H1 (cell line): ENCODE measurements around the gene COG7. TPM values are rescaled to one million over a fixed set of nuclear protein-coding genes. Genes with fewer than 3 reads are reported as not detected.

ENCODE experiments used
- CTCF ChIA-PET: fragments of 300-600 bp; sonication (Branson Sonifier 250); formaldehyde crosslinking; loops from one replicate; lab custom pipeline; 2021; ENCODE audit not compliant: partially characterized antibody; lab: Charles Lee
- POLR2A ChIA-PET: fragments of 300-600 bp; sonication (Branson Sonifier 250); formaldehyde crosslinking; loops from one replicate; lab custom pipeline; 2021; ENCODE audit warnings: inconsistent platforms; ENCODE audit not compliant: partially characterized antibody; lab: Charles Lee
- DNase-seq, 2 experiments: peaks; one replicate each; pipeline versions ENCODE4 v3.0.0 to v3.0.0-alpha.2; 2010 to 2022; ENCODE audit warnings: low spot score in 2 of 2, low read depth in 1 of 2, mixed read lengths in 1 of 2
- FAIRE-seq: peaks from 2 replicates; lab custom pipeline; 2011; peaks lifted over from hg19 to GRCh38; lab: Jason Lieb, UNC
- H2AFZ ChIP-seq: 2 replicates; pipeline ENCODE4 v1.8.1; 2012; ENCODE audit warnings: low read length, inconsistent platforms
- H2AK5ac ChIP-seq: 2 replicates; pipeline ENCODE4 v1.6.1; 2013; ENCODE audit warnings: low read depth, low read length
- H2BK120ac ChIP-seq: replicated peaks from 2 replicates; pipeline ENCODE3; 2013; ENCODE audit warnings: low read depth, low read length, inconsistent platforms
- H2BK12ac ChIP-seq: 2 replicates; pipeline ENCODE4 v1.6.1; 2013; ENCODE audit warnings: low read depth, low read length
- H2BK15ac ChIP-seq: 2 replicates; pipeline ENCODE4 v1.6.1; 2013; ENCODE audit warnings: low read length
- H2BK20ac ChIP-seq: 2 replicates; pipeline ENCODE4 v1.6.1; 2013; ENCODE audit warnings: low read length
- H2BK5ac ChIP-seq: 2 replicates; pipeline ENCODE4 v1.6.1; 2013; ENCODE audit warnings: low read depth, low read length
- H3K14ac ChIP-seq: 2 replicates; pipeline ENCODE4 v1.6.1; 2013; ENCODE audit warnings: inconsistent platforms; ENCODE audit not compliant: insufficient read length
- H3K18ac ChIP-seq: 2 replicates; pipeline ENCODE4 v1.6.1; 2013; ENCODE audit warnings: low read length; ENCODE audit errors: extremely low read depth
- H3K23ac ChIP-seq: 2 replicates; pipeline ENCODE4 v1.6.1; 2013; ENCODE audit warnings: inconsistent platforms; ENCODE audit not compliant: insufficient read length
- H3K23me2 ChIP-seq: 2 replicates; pipeline ENCODE4 v1.6.1; 2013; ENCODE audit warnings: low read depth, low read length
- H3K27ac ChIP-seq: 2 replicates; pipeline ENCODE4 v1.6.1; 2011; ENCODE audit warnings: low read depth, low read length, inconsistent platforms
- H3K27me3 ChIP-seq, 4 experiments: replicated peaks in 1 of 4; 1 replicate in 1 of 4; 2 replicates in 3 of 4; pipeline versions ENCODE4 v1.6.1 to v1.8.1; 2011 to 2013; ENCODE audit warnings: low read length in 3 of 4, mild to moderate bottlenecking in 3 of 4, inconsistent platforms in 2 of 4, mixed read lengths in 2 of 4, moderate library complexity in 1 of 4; ENCODE audit not compliant: control insufficient read depth in 3 of 4, insufficient read depth in 3 of 4; ENCODE audit errors: extremely low read depth in 1 of 4
- H3K36me3 ChIP-seq, 4 experiments: 2 replicates each; pipeline versions ENCODE4 v1.6.1 to v1.8.1; 2011 to 2013; ENCODE audit warnings: mild to moderate bottlenecking in 4 of 4, low read length in 3 of 4, moderate library complexity in 2 of 4, control low read depth in 1 of 4, inconsistent platforms in 1 of 4; ENCODE audit not compliant: insufficient read depth in 4 of 4, control insufficient read depth in 2 of 4
- H3K4ac ChIP-seq: replicated peaks from 2 replicates; pipeline ENCODE3; 2013; ENCODE audit warnings: low read length, low read depth, mixed read lengths, inconsistent platforms; ENCODE audit not compliant: insufficient read length
- H3K4me1 ChIP-seq, 4 experiments: replicated peaks in 1 of 4; 1 replicate in 1 of 4; 2 replicates in 3 of 4; pipeline versions ENCODE4 v1.6.1 to v1.8.1; 2011 to 2013; ENCODE audit warnings: low read length in 3 of 4, inconsistent platforms in 2 of 4, mixed read lengths in 1 of 4; ENCODE audit not compliant: insufficient read depth in 4 of 4, control insufficient read depth in 3 of 4
- H3K4me2 ChIP-seq, 2 experiments: 2 replicates each; pipeline versions ENCODE4 v1.6.1 to v1.8.1; 2011 to 2013; ENCODE audit warnings: low read depth in 2 of 2, low read length in 2 of 2, control low read depth in 1 of 2, inconsistent platforms in 1 of 2, mild to moderate bottlenecking in 1 of 2; ENCODE audit not compliant: insufficient read depth in 1 of 2
- H3K4me3 ChIP-seq, 4 experiments: fragments of 200-600, 300-600 bp in 1 of 4; sonication (generic), shearing (Covaris generic), sonication (Bioruptor Twin) in 1 of 4; 2 replicates each; pipeline versions ENCODE4 v1.5.1 to v1.8.1; 2011 to 2016; ENCODE audit warnings: low read length in 4 of 4, low read depth in 3 of 4, control low read depth in 2 of 4, inconsistent platforms in 2 of 4, mild to moderate bottlenecking in 2 of 4, mixed read lengths in 1 of 4, moderate library complexity in 1 of 4; ENCODE audit not compliant: insufficient read depth in 2 of 4; ENCODE audit errors: extremely low read depth in 1 of 4
- H3K56ac ChIP-seq: replicated peaks from 2 replicates; pipeline ENCODE3; 2013; ENCODE audit warnings: low read depth, mild to moderate bottlenecking, mixed read lengths, low read length, inconsistent platforms; ENCODE audit not compliant: insufficient read length
- H3K79me1 ChIP-seq: 2 replicates; pipeline ENCODE4 v1.6.1; 2013; ENCODE audit warnings: low read depth, low read length, control low read depth
- H3K79me2 ChIP-seq, 2 experiments: 2 replicates each; pipeline versions ENCODE4 v1.6.1 to v1.8.1; 2012 to 2013; ENCODE audit warnings: low read length in 2 of 2, mild to moderate bottlenecking in 2 of 2, inconsistent platforms in 1 of 2; ENCODE audit not compliant: insufficient read depth in 2 of 2, control insufficient read depth in 1 of 2
- H3K9ac ChIP-seq, 4 experiments: replicated peaks in 1 of 4; 1 replicate in 1 of 4; 2 replicates in 3 of 4; pipeline versions ENCODE4 v1.6.1 to v1.8.1; 2011 to 2013; ENCODE audit warnings: low read depth in 3 of 4, low read length in 3 of 4, control low read depth in 2 of 4, mild to moderate bottlenecking in 2 of 4, moderate library complexity in 2 of 4, inconsistent platforms in 1 of 4; ENCODE audit errors: extremely low read depth in 1 of 4
- H3K9me3 ChIP-seq, 2 experiments: 2 replicates each; pipeline versions ENCODE4 v1.6.1 to v1.8.1; 2012 to 2013; ENCODE audit warnings: mild to moderate bottlenecking in 2 of 2, moderate library complexity in 2 of 2, control low read depth in 1 of 2, inconsistent platforms in 1 of 2, low read depth in 1 of 2, low read length in 1 of 2, mixed read lengths in 1 of 2; ENCODE audit not compliant: insufficient read depth in 2 of 2
- H4K20me1 ChIP-seq, 2 experiments: replicated peaks in 1 of 2; 2 replicates each; pipeline versions ENCODE3 to v1.8.1; 2011 to 2013; ENCODE audit warnings: inconsistent platforms in 2 of 2, low read length in 2 of 2, mild to moderate bottlenecking in 1 of 2; ENCODE audit not compliant: insufficient read depth in 2 of 2, control insufficient read depth in 1 of 2
- H4K5ac ChIP-seq: 2 replicates; pipeline ENCODE4 v1.6.1; 2013; ENCODE audit warnings: low read length, low read depth, mixed read lengths, inconsistent platforms; ENCODE audit not compliant: insufficient read length
- H4K8ac ChIP-seq: 2 replicates; pipeline ENCODE4 v1.8.0; 2013; ENCODE audit warnings: mild to moderate bottlenecking, moderate library complexity, low read length, inconsistent platforms; ENCODE audit not compliant: insufficient read depth; ENCODE audit errors: extremely low read depth
- H4K91ac ChIP-seq: replicated peaks from 2 replicates; pipeline ENCODE3; 2013; ENCODE audit warnings: low read length, mixed read lengths, inconsistent platforms; ENCODE audit not compliant: insufficient read length
- CHD2 ChIP-seq: IDR thresholded peaks from 2 replicates; pipeline ENCODE4 v1.6.1; 2012; ENCODE audit warnings: low read length, improper control_type of control experiment
- HDAC2 ChIP-seq, 2 experiments: fragments of 300-600 bp in 1 of 2; sonication (generic) in 1 of 2; IDR thresholded peaks; 2 replicates each; pipeline ENCODE4 v1.6.1; 2011 to 2012; ENCODE audit warnings: low read depth in 2 of 2, low read length in 2 of 2, mild to moderate bottlenecking in 2 of 2, moderate library complexity in 2 of 2, borderline replicate concordance in 1 of 2, inconsistent platforms in 1 of 2
- HDAC6 ChIP-seq: IDR thresholded peaks from one replicate; pipeline ENCODE4 v1.7.1; 2012; ENCODE audit warnings: low read depth, mild to moderate bottlenecking, inconsistent platforms, low read length, moderate library complexity
- KDM1A ChIP-seq: fragments of 200-600, 300-600 bp; sonication (generic); IDR thresholded peaks from 2 replicates; pipeline ENCODE4 v1.7.1; 2016; ENCODE audit warnings: mild to moderate bottlenecking, low read length, borderline replicate concordance
- KDM4A ChIP-seq: IDR thresholded peaks from one replicate; pipeline ENCODE4 v1.7.1; 2012; ENCODE audit warnings: low read depth, mild to moderate bottlenecking, moderate library complexity, low read length, inconsistent platforms; ENCODE audit not compliant: severe bottlenecking
- MAFK ChIP-seq: IDR thresholded peaks from 2 replicates; pipeline ENCODE4 v1.6.1; 2012; ENCODE audit warnings: low read depth, mild to moderate bottlenecking, improper control_type of control experiment, low read length
- NANOG ChIP-seq: IDR thresholded peaks from 2 replicates; pipeline ENCODE4 v1.6.1; 2011; ENCODE audit warnings: low read length, low read depth, mild to moderate bottlenecking, inconsistent platforms; ENCODE audit not compliant: insufficient read depth, poor library complexity, severe bottlenecking
- RFX5 ChIP-seq: IDR thresholded peaks from 2 replicates; pipeline ENCODE4 v1.6.1; 2011; ENCODE audit warnings: low read depth, low read length, improper control_type of control experiment, borderline replicate concordance
- RXRA ChIP-seq: IDR thresholded peaks from 2 replicates; pipeline ENCODE4 v1.6.1; 2011; ENCODE audit warnings: low read depth, mild to moderate bottlenecking, low read length, moderate library complexity; ENCODE audit not compliant: insufficient read depth
- SIX5 ChIP-seq: IDR thresholded peaks from 2 replicates; pipeline ENCODE4 v1.6.1; 2011; ENCODE audit warnings: mild to moderate bottlenecking, low read depth, low read length
- SP2 ChIP-seq: IDR thresholded peaks from 2 replicates; pipeline ENCODE4 v1.6.1; 2012; ENCODE audit warnings: mild to moderate bottlenecking, low read length, inconsistent platforms
- SP4 ChIP-seq: IDR thresholded peaks from 2 replicates; pipeline ENCODE4 v1.6.1; 2012; ENCODE audit warnings: low read length, inconsistent platforms
- SUZ12 ChIP-seq: fragments of 200-600 bp; sonication (generic); IDR thresholded peaks from 2 replicates; pipeline ENCODE4 v1.6.1; 2012; ENCODE audit warnings: mild to moderate bottlenecking, inconsistent platforms, low read length, moderate library complexity, mixed read lengths
- TAF1 ChIP-seq: IDR thresholded peaks from 2 replicates; pipeline ENCODE4 v1.6.1; 2011; ENCODE audit warnings: mild to moderate bottlenecking, low read depth, low read length
- WGBS, 2 experiments: shearing (Covaris generic) in 1 of 2; methylation state at CpG; one replicate each; pipeline versions ENCODE4 v1.1.6 to v1.1.7; 2013 to 2015; ENCODE audit warnings: low lambda C conversion rate in 2 of 2, mixed read lengths in 2 of 2, inconsistent platforms in 1 of 2, low coverage in 1 of 2, missing lambda C conversion rate in 1 of 2; ENCODE audit not compliant: insufficient replicate concordance in 2 of 2, insufficient coverage in 1 of 2, insufficient read length in 1 of 2; ENCODE audit errors: extremely low coverage in 1 of 2, missing lambda C conversion rate in 1 of 2; 5-methylcytosine and 5-hydroxymethylcytosine counted together
- polyA plus RNA-seq, 7 experiments: library from polyadenylated mRNA; depleted of rRNA in 3 of 7; stranded (reverse) in 5 of 7; unstranded in 2 of 7; fragments of >200 nt in 5 of 7; fragments of 200-250 nt in 2 of 7; gene quantifications; 1 replicate in 5 of 7; 2 replicates in 1 of 7; 4 replicates in 1 of 7; pipeline versions ENCODE4 v1.2.1 to v1.2.3, GENCODE V29; 2011 to 2013; ENCODE audit warnings: missing spikeins in 2 of 7, mixed read lengths in 2 of 7
- total RNA-seq: library from RNA; stranded (reverse); fragmentation: NEBNext Ultra II Directional; extraction: Animal tissue kit (Norgen Biotek cat#: 25700); gene quantifications from 2 replicates; pipeline ENCODE4 v1.2.1, GENCODE V29; 2021

The COG7 gene
- total and polyA plus RNA-seq, 2 of the 8 experiments (the other 6 are each of a cell fraction or from before 2014, with no cell fraction given): 17.2 to 40.4 TPM

- 94% methylated on average over 7 of the region's 7 CpGs; no CpG with 5 or more reads in 1 of the 2 experiments for WGBS, 2 experiments
- Histone ChIP-seq H3K18ac (no peak overlapping the region), H3K14ac (no peak overlapping the region), H3K9me3 (no peaks in the 10 kb centered on the region), H4K8ac (0 out of 2 replicates have a peak overlapping the region, but pooled peaks have one; percentile 35), H4K20me1 (peaks cover 0 to 1% of the 10 kb centered on the region in 2 experiments), H3K4me2 (no peak overlapping the region), H2BK20ac (no peak overlapping the region), H3K4me1 (peaks cover 0 to 4% (median 1%) of the 10 kb centered on the region in 4 experiments; a peak in 2 of 7 replicates), H2AK5ac (no peak overlapping the region), H2AFZ (no peak overlapping the region), H2BK5ac (0 out of 2 replicates have a peak overlapping the region, but pooled peaks have one; percentile 40), H3K27ac (no peak overlapping the region), H2BK15ac (no peak overlapping the region), H3K79me2 (no peaks in the 10 kb centered on the region), H3K23ac (no peak overlapping the region), H2BK12ac (no peak overlapping the region), H3K4me3 (no peak overlapping the region), H3K36me3 (no peaks in the 10 kb centered on the region), H3K56ac (no peak overlapping the region), H4K91ac (no peak overlapping the region), H3K4ac (no peak overlapping the region), H3K23me2 (no peaks in the 10 kb centered on the region; the same call in 1 of the 2 replicates), H2BK120ac (no peak overlapping the region), H4K5ac (no peak overlapping the region), H3K9ac (no peak overlapping the region), H3K27me3 (no peaks in the 10 kb centered on the region), H3K79me1 (no peaks in the 10 kb centered on the region)
- TF ChIP-seq HDAC2 (IDR thresholded peaks at IDR 0.05; ENCODE audit: borderline replicate concordance in 1 of 2, low read depth in 2 of 2, low read length in 2 of 2): no peak
- no peak for TF ChIP-seq HDAC6
- TF ChIP-seq CHD2: no peak
- no peak for TF ChIP-seq SP2
- TF ChIP-seq RXRA: no peak
- TF ChIP-seq SIX5: no peak
- no peak for TF ChIP-seq MAFK
- TF ChIP-seq SP4: no peak
- no peak for TF ChIP-seq SUZ12
- TF ChIP-seq KDM1A: no peak
- no peak for TF ChIP-seq KDM4A
- no peak for TF ChIP-seq NANOG
- TF ChIP-seq RFX5: no peak
- TF ChIP-seq TAF1: no peak
- CTCF ChIA-PET: interaction anchor here (0.6 to 2.0 kb wide), 7 partner anchors 7 to 222 kb away, joined by 3 to 8 read pairs (median 3); no protein-coding TSS in a partner anchor
- FAIRE-seq: no peak
- no peak for DNase-seq
- POLR2A ChIA-PET: interaction anchor here (1.3 to 2.1 kb wide), 2 partner anchors 10 kb away, joined by 4 to 6 read pairs; no protein-coding TSS in a partner anchor
Measured at GRCh38 chr16:23375643-23376042, 77.3 kb downstream of the COG7 start.
